ENCODE results near the gene ATP8A2. TPM values are rescaled to one million over a fixed set of nuclear protein-coding genes. Genes with fewer than 3 reads are reported as not detected.

ATP8A2 gene
- total RNA-seq, 4 donors from 2014 or later = 0.13 to 0.29 (median 0.24) TPM

GRCh38 chr13:25738342-25739196 is 366.8 kb downstream of the ATP8A2 start:
- Histone ChIP-seq H3K27ac (no peak overlapping the region), H3K4me1 (no peaks in the 10 kb centered on the region), H3K4me3 (replicated peaks in 1 of 3) (no peak overlapping the region), H3K9me3 (no peaks in the 10 kb centered on the region), H3K36me3 (no peaks in the 10 kb centered on the region), H3K27me3 (no peaks in the 10 kb centered on the region)
- no peak for DNase-seq
- WGBS, 2 donors = 67 to 74% methylated on average over 4 of the region's 4 CpGs
- TF ChIP-seq, protein P1, sequence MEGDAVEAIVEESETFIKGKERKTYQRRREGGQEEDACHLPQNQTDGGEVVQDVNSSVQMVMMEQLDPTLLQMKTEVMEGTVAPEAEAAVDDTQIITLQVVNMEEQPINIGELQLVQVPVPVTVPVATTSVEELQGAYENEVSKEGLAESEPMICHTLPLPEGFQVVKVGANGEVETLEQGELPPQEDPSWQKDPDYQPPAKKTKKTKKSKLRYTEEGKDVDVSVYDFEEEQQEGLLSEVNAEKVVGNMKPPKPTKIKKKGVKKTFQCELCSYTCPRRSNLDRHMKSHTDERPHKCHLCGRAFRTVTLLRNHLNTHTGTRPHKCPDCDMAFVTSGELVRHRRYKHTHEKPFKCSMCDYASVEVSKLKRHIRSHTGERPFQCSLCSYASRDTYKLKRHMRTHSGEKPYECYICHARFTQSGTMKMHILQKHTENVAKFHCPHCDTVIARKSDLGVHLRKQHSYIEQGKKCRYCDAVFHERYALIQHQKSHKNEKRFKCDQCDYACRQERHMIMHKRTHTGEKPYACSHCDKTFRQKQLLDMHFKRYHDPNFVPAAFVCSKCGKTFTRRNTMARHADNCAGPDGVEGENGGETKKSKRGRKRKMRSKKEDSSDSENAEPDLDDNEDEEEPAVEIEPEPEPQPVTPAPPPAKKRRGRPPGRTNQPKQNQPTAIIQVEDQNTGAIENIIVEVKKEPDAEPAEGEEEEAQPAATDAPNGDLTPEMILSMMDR (IDR thresholded peaks at IDR 0.05) = no peak
- no peak for TF ChIP-seq POLR2A (IDR thresholded peaks at IDR 0.05)
- intact Hi-C loops (cut with DNase I) = no loop called here

DNA sequence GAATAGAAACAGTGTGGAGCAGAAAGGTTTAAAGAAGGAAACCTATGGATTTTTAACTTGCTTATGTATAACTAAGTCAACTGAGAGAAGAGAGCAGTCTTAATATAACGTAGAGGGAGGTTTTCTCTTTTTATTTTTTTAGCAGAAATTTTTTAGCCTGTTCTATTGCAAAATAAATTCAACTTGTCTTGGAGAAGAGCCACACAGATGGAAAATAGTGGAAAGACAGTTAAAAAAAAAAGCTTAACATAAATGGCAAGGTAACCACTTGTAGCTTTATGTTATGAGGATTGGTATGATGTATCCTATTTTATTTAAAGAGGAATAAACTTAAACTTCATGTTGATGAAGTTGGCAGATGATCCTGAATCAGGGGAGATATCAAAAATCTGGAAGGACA is 367.6 kb downstream of the ATP8A2 start:
- H3K4me1 ChIP-seq = no peaks in the 10 kb centered on the region
- H3K9me3 ChIP-seq = no peaks in the 10 kb centered on the region
- no peak for TF ChIP-seq POLR2A (IDR thresholded peaks at IDR 0.05)
- TF ChIP-seq, protein P1 (IDR thresholded peaks at IDR 0.05) = no peak
- 53 to 54% methylated on average over 1 of the region's 1 CpG for WGBS, 2 donors
- intact Hi-C loops (cut with DNase I) = no loop called here
- H3K4me3 ChIP-seq (replicated peaks in 1 of 3) = no peak overlapping the region
- no peak for DNase-seq
- no peak overlapping the region for H3K27ac ChIP-seq
- no peaks in the 10 kb centered on the region for H3K27me3 ChIP-seq
- no peaks in the 10 kb centered on the region for H3K36me3 ChIP-seq

GRCh38 chr13:25741796-25742195 is 370.0 kb downstream of the ATP8A2 start:
- Histone ChIP-seq H3K4me1 (no peaks in the 10 kb centered on the region), H3K27ac (no peak overlapping the region), H3K27me3 (no peaks in the 10 kb centered on the region), H3K4me3 (replicated peaks in 1 of 3) (no peak overlapping the region), H3K36me3 (no peaks in the 10 kb centered on the region), H3K9me3 (no peaks in the 10 kb centered on the region)
- WGBS, 2 donors = 96 to 97% methylated on average over 5 of the region's 5 CpGs
- TF ChIP-seq, protein P1 (IDR thresholded peaks at IDR 0.05) = no peak
- TF ChIP-seq POLR2A (IDR thresholded peaks at IDR 0.05) = no peak
- no peak for DNase-seq
- intact Hi-C loops (cut with DNase I) = no loop called here

DNA sequence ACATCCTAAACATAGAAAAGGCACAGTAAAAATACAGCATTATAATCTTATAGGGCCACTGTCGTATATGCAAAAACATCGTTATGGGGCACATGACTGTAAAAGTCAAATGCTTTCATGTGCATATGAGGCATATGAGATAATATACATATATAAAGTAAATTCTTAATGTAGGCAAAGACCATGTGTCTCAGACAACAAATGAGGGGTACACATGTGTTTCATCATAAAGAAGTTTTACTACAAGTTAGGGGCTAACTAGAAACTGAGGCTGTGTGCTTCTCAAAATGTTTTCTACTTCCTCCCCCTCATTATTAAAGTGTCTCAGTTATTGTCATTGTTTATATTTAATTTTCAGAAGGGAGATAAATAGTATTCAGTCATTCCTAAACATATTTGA is 370.4 kb downstream of the ATP8A2 start:
- no peak overlapping the region for H3K4me3 ChIP-seq (replicated peaks in 1 of 3)

DNA sequence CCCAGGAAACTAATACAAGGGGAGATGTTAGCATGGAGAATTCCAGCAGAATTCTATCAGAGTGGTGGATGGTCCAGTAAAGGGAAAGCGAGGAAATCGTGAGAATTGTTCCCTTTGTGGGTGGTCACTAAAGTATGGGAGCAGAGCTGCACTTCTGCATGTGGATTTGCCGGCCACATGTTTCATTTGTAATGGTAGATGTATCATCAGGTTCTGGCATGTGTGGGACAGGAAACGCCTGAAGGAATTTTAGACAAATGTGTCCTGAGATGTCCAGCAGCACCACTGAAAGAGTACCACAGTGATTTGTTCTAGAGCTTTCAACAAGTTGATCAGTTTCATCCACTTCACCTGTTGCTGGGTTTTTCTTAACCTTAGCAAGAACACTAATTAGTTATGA is 371.6 kb downstream of the ATP8A2 start:
- 92 to 94% methylated on average over 4 of the region's 4 CpGs for WGBS, 2 donors
- intact Hi-C loops (cut with DNase I) = no loop called here
- Histone ChIP-seq H3K4me3 (replicated peaks in 1 of 3) (no peak overlapping the region), H3K4me1 (no peaks in the 10 kb centered on the region), H3K27ac (no peak overlapping the region), H3K36me3 (no peaks in the 10 kb centered on the region), H3K9me3 (no peaks in the 10 kb centered on the region), H3K27me3 (no peaks in the 10 kb centered on the region)
- no peak for DNase-seq
- TF ChIP-seq, protein P1 (IDR thresholded peaks at IDR 0.05) = no peak
- no peak for TF ChIP-seq POLR2A (IDR thresholded peaks at IDR 0.05)

More for the DNA sequence above, 370.4 kb downstream of the ATP8A2 start:
- 95 to 97% methylated on average over 2 of the region's 2 CpGs for WGBS, 2 donors
- TF ChIP-seq, protein P1 (IDR thresholded peaks at IDR 0.05) = no peak
- Histone ChIP-seq H3K27me3 (no peaks in the 10 kb centered on the region), H3K4me1 (no peaks in the 10 kb centered on the region), H3K27ac (no peak overlapping the region), H3K9me3 (no peaks in the 10 kb centered on the region), H3K36me3 (no peaks in the 10 kb centered on the region)
- no peak for DNase-seq
- intact Hi-C loops (cut with DNase I) = no loop called here
